ENCODE data around the gene SYTL3. TPM values are rescaled to one million over a fixed set of nuclear protein-coding genes. Genes with fewer than 3 reads are reported as not detected.

Gene SYTL3
- total RNA-seq, 4 donors from 2014 or later = 2.8 to 5.1 (median 3.4) TPM

DNA sequence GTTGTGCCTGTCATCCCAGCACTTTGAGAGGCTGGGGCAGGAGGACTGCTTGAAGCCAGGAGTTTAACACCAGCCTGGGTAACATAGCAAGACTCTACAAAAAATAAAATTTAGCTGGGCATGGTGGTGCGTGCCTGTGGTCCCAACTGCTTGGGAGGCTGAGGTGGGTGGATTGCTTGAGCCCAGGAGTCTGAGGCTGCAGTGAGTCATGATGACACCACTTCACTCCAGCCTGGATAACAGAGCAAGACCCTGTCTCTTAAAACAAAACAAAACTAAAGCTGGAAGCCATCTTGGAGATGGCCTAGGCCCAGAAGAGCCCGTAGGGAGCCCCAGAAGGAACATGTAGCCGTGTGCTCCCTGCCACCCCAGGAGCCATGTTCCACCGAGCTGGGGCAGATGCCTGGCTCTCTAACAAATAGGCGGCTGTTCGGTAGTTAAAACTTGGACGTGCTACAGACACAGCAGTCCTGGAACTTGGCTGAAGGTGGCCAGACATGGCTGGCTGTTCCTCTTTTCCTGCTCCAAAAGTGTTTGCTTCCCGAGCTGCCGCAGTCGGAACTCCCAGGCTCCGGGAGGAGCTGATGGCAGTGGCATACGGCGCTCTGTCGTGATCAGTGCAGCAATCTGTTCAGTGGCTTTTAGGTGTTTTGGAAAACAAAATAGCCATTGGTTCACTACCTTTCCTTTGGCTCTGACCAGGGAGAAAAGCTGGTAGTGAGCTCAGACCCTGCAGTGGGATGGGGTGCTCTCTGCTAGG, 42.3 kb upstream of the SYTL3 start:
- peaks cover 68% of the 10 kb centered on the region for H3K36me3 ChIP-seq
- DNase-seq (ENCODE audit: low spot score in 2 of 2) = no peak
- H3K27ac ChIP-seq = no peak overlapping the region
- WGBS = 84% methylated on average over 12 of the region's 14 CpGs
- H3K27me3 ChIP-seq = no peaks in the 10 kb centered on the region
- H3K4me3 ChIP-seq = no peak overlapping the region
- H3K9me3 ChIP-seq = no peaks in the 10 kb centered on the region
- TF ChIP-seq, protein P1, sequence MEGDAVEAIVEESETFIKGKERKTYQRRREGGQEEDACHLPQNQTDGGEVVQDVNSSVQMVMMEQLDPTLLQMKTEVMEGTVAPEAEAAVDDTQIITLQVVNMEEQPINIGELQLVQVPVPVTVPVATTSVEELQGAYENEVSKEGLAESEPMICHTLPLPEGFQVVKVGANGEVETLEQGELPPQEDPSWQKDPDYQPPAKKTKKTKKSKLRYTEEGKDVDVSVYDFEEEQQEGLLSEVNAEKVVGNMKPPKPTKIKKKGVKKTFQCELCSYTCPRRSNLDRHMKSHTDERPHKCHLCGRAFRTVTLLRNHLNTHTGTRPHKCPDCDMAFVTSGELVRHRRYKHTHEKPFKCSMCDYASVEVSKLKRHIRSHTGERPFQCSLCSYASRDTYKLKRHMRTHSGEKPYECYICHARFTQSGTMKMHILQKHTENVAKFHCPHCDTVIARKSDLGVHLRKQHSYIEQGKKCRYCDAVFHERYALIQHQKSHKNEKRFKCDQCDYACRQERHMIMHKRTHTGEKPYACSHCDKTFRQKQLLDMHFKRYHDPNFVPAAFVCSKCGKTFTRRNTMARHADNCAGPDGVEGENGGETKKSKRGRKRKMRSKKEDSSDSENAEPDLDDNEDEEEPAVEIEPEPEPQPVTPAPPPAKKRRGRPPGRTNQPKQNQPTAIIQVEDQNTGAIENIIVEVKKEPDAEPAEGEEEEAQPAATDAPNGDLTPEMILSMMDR (IDR thresholded peaks at IDR 0.05) = no peak
- TF ChIP-seq POLR2AphosphoS5 (IDR thresholded peaks at IDR 0.05) (no peak), POLR2A (IDR thresholded peaks at IDR 0.05) (no peak), EP300 (IDR thresholded peaks at IDR 0.05) (no peak)
- H3K4me1 ChIP-seq = no peaks in the 10 kb centered on the region

DNA sequence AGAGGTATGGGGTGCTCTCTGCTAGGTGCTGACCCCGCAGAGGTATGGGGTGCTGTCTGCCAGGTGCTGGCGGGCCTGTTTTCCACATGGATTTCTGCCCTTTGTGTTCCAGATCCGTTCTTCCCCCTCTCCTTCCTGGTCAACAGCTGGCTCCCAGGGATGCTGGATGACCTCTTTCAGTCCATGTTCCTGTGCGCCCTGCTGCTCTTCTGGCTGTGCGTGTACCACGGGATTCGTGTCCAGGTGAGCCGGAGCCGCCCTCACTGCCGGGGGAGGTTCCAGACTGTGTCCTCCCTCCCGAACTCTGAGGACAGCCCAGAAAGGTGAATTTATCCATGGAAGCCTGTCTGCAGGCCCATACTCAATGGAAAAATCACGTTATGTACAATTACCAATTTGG, 41.6 kb upstream of the SYTL3 start:
- H3K4me1 ChIP-seq = no peaks in the 10 kb centered on the region
- H3K36me3 ChIP-seq = peaks cover 68% of the 10 kb centered on the region
- H3K4me3 ChIP-seq = no peak overlapping the region
- TF ChIP-seq, protein P1 (IDR thresholded peaks at IDR 0.05) = no peak
- TF ChIP-seq POLR2A (IDR thresholded peaks at IDR 0.05) = no peak
- TF ChIP-seq POLR2AphosphoS5 (IDR thresholded peaks at IDR 0.05) = no peak
- no peak for TF ChIP-seq EP300 (IDR thresholded peaks at IDR 0.05)
- no peak for DNase-seq (ENCODE audit: low spot score in 2 of 2)
- no peaks in the 10 kb centered on the region for H3K27me3 ChIP-seq
- no peaks in the 10 kb centered on the region for H3K9me3 ChIP-seq
- WGBS = 89% methylated on average over 7 of the region's 12 CpGs
- H3K27ac ChIP-seq = no peak overlapping the region

DNA sequence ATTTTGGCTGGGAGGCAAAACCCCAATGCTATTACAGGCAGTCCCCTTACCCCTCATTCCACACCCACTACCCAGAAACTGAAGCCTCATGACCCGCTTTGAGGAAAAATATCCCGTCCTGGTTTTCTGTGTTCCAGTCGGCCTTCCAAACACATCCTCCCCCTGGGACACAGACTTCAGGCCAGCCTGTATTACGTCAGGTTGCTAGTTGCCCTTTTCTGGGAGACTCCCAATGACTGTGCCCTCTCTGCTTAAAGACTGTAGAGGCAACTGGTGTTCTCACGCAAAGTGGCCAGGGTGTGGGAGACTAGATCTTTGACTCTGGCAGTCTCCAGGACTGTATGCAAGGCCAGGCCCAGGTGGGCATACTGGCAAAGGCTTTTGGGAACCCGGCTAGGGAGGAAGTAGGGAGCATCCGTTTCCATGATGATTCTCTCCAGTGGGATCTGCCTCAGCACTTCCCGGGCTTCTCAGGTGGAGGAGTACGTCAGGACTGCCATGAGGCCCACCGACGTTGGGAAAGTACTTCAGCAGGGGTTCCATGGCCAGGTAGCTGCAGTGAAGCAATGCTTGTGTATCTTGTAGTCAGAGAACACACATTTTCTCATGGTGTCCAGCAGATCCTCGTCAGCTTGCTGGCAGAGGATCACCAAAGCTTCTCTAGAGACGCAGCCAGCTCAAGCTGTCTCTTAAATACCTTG, 40.2 kb upstream of the SYTL3 start:
- Histone ChIP-seq H3K27ac (no peak overlapping the region), H3K36me3 (peaks cover 68% of the 10 kb centered on the region), H3K4me3 (no peak overlapping the region), H3K9me3 (no peaks in the 10 kb centered on the region), H3K27me3 (no peaks in the 10 kb centered on the region), H3K4me1 (no peaks in the 10 kb centered on the region)
- WGBS = 91% methylated on average over 12 of the region's 13 CpGs
- no peak for TF ChIP-seq POLR2AphosphoS5 (IDR thresholded peaks at IDR 0.05)
- DNase-seq (ENCODE audit: low spot score in 2 of 2) = no peak

DNA sequence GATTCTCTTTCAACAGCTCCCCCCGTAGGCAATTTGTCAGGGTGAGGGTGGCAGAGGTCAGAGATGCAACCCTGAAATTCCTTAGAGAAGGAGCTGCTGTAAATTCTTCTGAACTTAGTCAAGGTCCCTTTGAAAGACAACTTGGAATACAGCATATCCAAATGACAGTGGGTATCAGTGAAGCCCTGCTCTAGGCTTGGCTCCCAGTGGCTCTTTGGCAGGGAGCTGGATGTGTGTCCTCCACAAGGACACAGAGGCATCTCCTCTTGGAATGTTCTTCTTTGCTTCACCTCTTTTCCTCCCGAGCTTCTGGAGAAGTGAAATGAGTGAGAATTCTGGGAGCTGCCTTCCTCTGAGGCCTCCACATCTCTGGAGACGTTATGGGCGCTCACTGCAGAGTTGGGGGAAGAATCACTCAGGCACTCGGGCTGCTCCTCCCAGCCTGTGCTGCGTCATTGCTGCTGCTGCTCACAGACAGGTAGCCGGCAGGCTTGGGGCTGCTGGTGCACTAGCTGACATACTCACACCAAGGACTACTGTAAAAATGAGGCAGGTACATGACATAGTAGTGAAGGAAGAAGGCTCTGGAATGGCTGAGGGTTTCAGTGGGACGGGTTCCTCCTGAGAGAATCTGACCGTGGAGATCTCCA, 39.4 kb upstream of the SYTL3 start:
- no peak for DNase-seq (ENCODE audit: low spot score in 2 of 2)
- no peak overlapping the region for H3K27ac ChIP-seq
- no peaks in the 10 kb centered on the region for H3K27me3 ChIP-seq
- no peaks in the 10 kb centered on the region for H3K4me1 ChIP-seq
- 88% methylated on average over 8 of the region's 9 CpGs for WGBS
- H3K36me3 ChIP-seq = peaks cover 67% of the 10 kb centered on the region
- no peaks in the 10 kb centered on the region for H3K9me3 ChIP-seq
- no peak overlapping the region for H3K4me3 ChIP-seq
- TF ChIP-seq POLR2A (IDR thresholded peaks at IDR 0.05) (no peak), POLR2AphosphoS5 (IDR thresholded peaks at IDR 0.05) (no peak), EP300 (IDR thresholded peaks at IDR 0.05) (no peak)
- TF ChIP-seq, protein P1 (IDR thresholded peaks at IDR 0.05) = no peak

DNA sequence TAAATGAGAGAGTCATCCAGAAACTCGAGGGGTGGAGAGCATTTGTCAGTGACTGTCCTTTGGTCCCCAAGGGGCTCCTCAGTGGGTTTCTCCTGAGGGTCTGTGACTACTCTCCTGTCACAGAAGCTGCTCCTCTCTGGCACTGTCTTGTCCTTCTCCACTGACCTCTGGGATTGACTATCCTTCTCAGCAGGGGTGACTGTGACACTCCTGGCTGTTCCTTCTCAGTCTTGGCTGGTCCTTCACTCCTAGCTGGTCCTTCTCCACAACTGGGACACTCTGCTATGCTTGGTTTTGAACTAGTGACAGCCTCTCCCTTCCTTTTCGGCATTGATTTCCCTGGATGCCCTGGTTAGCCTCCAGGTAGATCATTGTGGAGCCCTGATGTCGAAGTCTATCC, 38.8 kb upstream of the SYTL3 start:
- TF ChIP-seq, protein P1 (IDR thresholded peaks at IDR 0.05) = no peak
- TF ChIP-seq POLR2AphosphoS5 (IDR thresholded peaks at IDR 0.05) (no peak), POLR2A (IDR thresholded peaks at IDR 0.05) (no peak), EP300 (IDR thresholded peaks at IDR 0.05) (no peak)
- H3K36me3 ChIP-seq = peaks cover 62% of the 10 kb centered on the region
- no peak overlapping the region for H3K27ac ChIP-seq
- H3K9me3 ChIP-seq = no peaks in the 10 kb centered on the region
- no peaks in the 10 kb centered on the region for H3K4me1 ChIP-seq
- 86% methylated on average over 3 of the region's 3 CpGs for WGBS
- no peak for DNase-seq (ENCODE audit: low spot score in 2 of 2)
- no peak overlapping the region for H3K4me3 ChIP-seq
- H3K27me3 ChIP-seq = no peaks in the 10 kb centered on the region

Measured in suprapubic skin (tissue), 4 donors.